IMR-90 (cell line): ENCODE measurements around the gene EXOC3L2. TPM values are rescaled to one million over a fixed set of nuclear protein-coding genes. Genes with fewer than 3 reads are reported as not detected.
A peak's percentile ranks its signal among the peaks of the same experiment; 100 is the strongest.

Experiments used
- ATAC-seq: fragments of 200-7000 bp; cut with Tn5 transposase; 2 replicates; pipeline ENCODE4 v1.9.1; 2020; ENCODE audit warnings: low read depth, mild to moderate bottlenecking, moderate library complexity
- BruUV-seq: library from RNA; stranded (reverse); fragments of 400-500 nt; replicated peaks from 2 replicates; lab custom pipeline; 2021; lab: Mats Ljungman, UMichigan
- CTCF ChIA-PET: fragments of 300-600 bp; formaldehyde crosslinking; extraction: SDS; loops from one replicate; lab custom pipeline; 2021; ENCODE audit warnings: antibody characterized with exemption; lab: Yijun Ruan, JAX
- POLR2A ChIA-PET: fragments of 300-600 bp; sonication (Branson Sonifier 250); formaldehyde crosslinking; loops from one replicate; lab custom pipeline; 2022; ENCODE audit warnings: antibody characterized with exemption; ENCODE audit not compliant: unreplicated experiment; lab: Charles Lee
- DNase-seq: peaks from one replicate; pipeline ENCODE4 v3.0.0; 2013
- H2AFZ ChIP-seq: replicated peaks from 2 replicates; pipeline ENCODE3; 2013; ENCODE audit warnings: low read length, mild to moderate bottlenecking; ENCODE audit not compliant: poor library complexity
- H2AK5ac ChIP-seq: 2 replicates; pipeline ENCODE4 v1.6.1; 2013; ENCODE audit warnings: low read depth, low read length, inconsistent platforms
- H2AK9ac ChIP-seq: replicated peaks from 2 replicates; pipeline ENCODE3; 2013; ENCODE audit warnings: mild to moderate bottlenecking, low read depth, low read length, moderate library complexity; ENCODE audit not compliant: poor library complexity
- H2BK120ac ChIP-seq: 2 replicates; pipeline ENCODE4 v1.6.1; 2013; ENCODE audit warnings: low read depth, low read length, inconsistent platforms
- H2BK15ac ChIP-seq: 3 replicates; pipeline ENCODE4 v1.6.1; 2013; ENCODE audit warnings: low read depth, low read length, inconsistent platforms
- H2BK20ac ChIP-seq: 2 replicates; pipeline ENCODE4 v1.6.1; 2013; ENCODE audit warnings: low read depth, mild to moderate bottlenecking, inconsistent platforms, low read length, moderate library complexity
- H2BK5ac ChIP-seq: 2 replicates; pipeline ENCODE4 v1.6.1; 2013; ENCODE audit warnings: mild to moderate bottlenecking, low read depth, low read length, inconsistent platforms; ENCODE audit not compliant: poor library complexity, severe bottlenecking
- H3K14ac ChIP-seq: replicated peaks from 2 replicates; pipeline ENCODE4 v1.6.1; 2013; ENCODE audit warnings: low read depth, low read length, inconsistent platforms
- H3K18ac ChIP-seq: 2 replicates; pipeline ENCODE4 v1.6.1; 2013; ENCODE audit warnings: low read depth, low read length, control low read depth
- H3K23ac ChIP-seq: 2 replicates; pipeline ENCODE4 v1.6.1; 2013; ENCODE audit warnings: low read depth, low read length, inconsistent platforms
- H3K27ac ChIP-seq: 2 replicates; pipeline ENCODE4 v1.5.1; 2013; ENCODE audit warnings: mild to moderate bottlenecking, control low read depth, low read length; ENCODE audit not compliant: insufficient read depth
- H3K27me3 ChIP-seq: 2 replicates; pipeline ENCODE4 v1.6.1; 2013; ENCODE audit warnings: low read length; ENCODE audit not compliant: control insufficient read depth, insufficient read depth
- H3K36me3 ChIP-seq: 2 replicates; pipeline ENCODE4 v1.6.1; 2013; ENCODE audit warnings: low read length, mixed read lengths; ENCODE audit not compliant: control insufficient read depth, insufficient read depth
- H3K4ac ChIP-seq: 2 replicates; pipeline ENCODE4 v1.6.1; 2013; ENCODE audit warnings: low read depth, low read length, inconsistent platforms
- H3K4me1 ChIP-seq: 2 replicates; pipeline ENCODE4 v1.6.1; 2013; ENCODE audit warnings: low read length, mixed read lengths; ENCODE audit not compliant: control insufficient read depth, insufficient read depth
- H3K4me2 ChIP-seq: 2 replicates; pipeline ENCODE4 v1.6.1; 2013; ENCODE audit warnings: low read depth, mild to moderate bottlenecking, control low read depth, low read length, moderate library complexity
- H3K4me3 ChIP-seq: 2 replicates; pipeline ENCODE4 v1.5.1; 2013; ENCODE audit warnings: low read depth, mild to moderate bottlenecking, control low read depth, low read length, moderate library complexity; ENCODE audit not compliant: insufficient read depth
- H3K56ac ChIP-seq: 2 replicates; pipeline ENCODE4 v1.6.1; 2013; ENCODE audit warnings: low read length, inconsistent platforms; ENCODE audit not compliant: insufficient read depth; ENCODE audit errors: extremely low read depth
- H3K79me1 ChIP-seq, 2 experiments: 2 replicates each; pipeline ENCODE4 v1.6.1; 2013; ENCODE audit warnings: low read length in 2 of 2, inconsistent platforms in 1 of 2, low read depth in 1 of 2
- H3K9ac ChIP-seq: 2 replicates; pipeline ENCODE4 v1.6.1; 2013; ENCODE audit warnings: low read depth, low read length, control low read depth
- H3K9me1 ChIP-seq: 2 replicates; pipeline ENCODE4 v1.6.1; 2013; ENCODE audit warnings: low read length, inconsistent platforms; ENCODE audit not compliant: insufficient read depth
- H3K9me3 ChIP-seq: 2 replicates; pipeline ENCODE4 v1.6.1; 2013; ENCODE audit warnings: low read length; ENCODE audit not compliant: control insufficient read depth, insufficient read depth
- H4K20me1 ChIP-seq: 2 replicates; pipeline ENCODE4 v1.6.1; 2013; ENCODE audit warnings: low read length, inconsistent platforms; ENCODE audit not compliant: insufficient read depth
- H4K5ac ChIP-seq: 2 replicates; pipeline ENCODE4 v1.6.1; 2013; ENCODE audit warnings: mild to moderate bottlenecking, low read depth, low read length, control low read depth
- H4K8ac ChIP-seq, 2 experiments: 2 replicates each; pipeline ENCODE4 v1.6.1; 2013; ENCODE audit warnings: low read depth in 2 of 2, low read length in 2 of 2, control low read depth in 1 of 2, inconsistent platforms in 1 of 2
- H4K91ac ChIP-seq: 2 replicates; pipeline ENCODE4 v1.6.1; 2013; ENCODE audit warnings: low read depth, low read length, inconsistent platforms; ENCODE audit not compliant: insufficient read depth
- BHLHE40 ChIP-seq: fragments of 150-350 bp; IDR thresholded peaks from 2 replicates; pipeline ENCODE4 v1.6.1; 2016; ENCODE audit warnings: mild to moderate bottlenecking, low read depth, low read length
- CEBPB ChIP-seq: IDR thresholded peaks from 2 replicates; pipeline ENCODE4 v1.6.1; 2012; ENCODE audit warnings: low read depth, low read length, improper control_type of control experiment
- CHD1 ChIP-seq: IDR thresholded peaks from 2 replicates; pipeline ENCODE4 v1.6.1; 2012; ENCODE audit warnings: low read depth, low read length, improper control_type of control experiment
- FOS ChIP-seq: fragments of 150-350 bp; IDR thresholded peaks from 2 replicates; pipeline ENCODE4 v1.6.1; 2016; ENCODE audit warnings: low read depth, low read length
- MAFK ChIP-seq: IDR thresholded peaks from 2 replicates; pipeline ENCODE4 v1.6.1; 2012; ENCODE audit warnings: low read depth, low read length, improper control_type of control experiment
- MAZ ChIP-seq: IDR thresholded peaks from 2 replicates; pipeline ENCODE4 v1.6.1; 2012; ENCODE audit warnings: low read depth, mild to moderate bottlenecking, low read length, improper control_type of control experiment, moderate library complexity, borderline replicate concordance
- MXI1 ChIP-seq: IDR thresholded peaks from 2 replicates; pipeline ENCODE4 v1.6.1; 2012; ENCODE audit warnings: low read depth, mild to moderate bottlenecking, low read length, moderate library complexity, borderline replicate concordance
- NFE2L2 ChIP-seq: fragments of 150-350 bp; IDR thresholded peaks from 2 replicates; pipeline ENCODE4 v1.6.1; 2016; ENCODE audit warnings: low read depth, mild to moderate bottlenecking, low read length
- POLR2A ChIP-seq: IDR thresholded peaks from 2 replicates; pipeline ENCODE4 v1.6.1; 2012; ENCODE audit warnings: mild to moderate bottlenecking, low read depth, low read length
- RAD21 ChIP-seq: IDR thresholded peaks from 2 replicates; pipeline ENCODE4 v1.6.1; 2012; ENCODE audit warnings: low read length, improper control_type of control experiment
- RCOR1 ChIP-seq: IDR thresholded peaks from 2 replicates; pipeline ENCODE4 v1.6.1; 2012; ENCODE audit warnings: mild to moderate bottlenecking, low read length, improper control_type of control experiment; ENCODE audit not compliant: insufficient replicate concordance
- RFX5 ChIP-seq: IDR thresholded peaks from 2 replicates; pipeline ENCODE4 v1.8.0; 2012; ENCODE audit warnings: low read depth, mild to moderate bottlenecking, low read length, moderate library complexity
- SMC3 ChIP-seq: fragments of 150-350 bp; IDR thresholded peaks from 2 replicates; pipeline ENCODE4 v1.6.1; 2016; ENCODE audit warnings: low read depth, mild to moderate bottlenecking, antibody characterized with exemption, low read length, moderate library complexity
- USF2 ChIP-seq: fragments of 150-350 bp; IDR thresholded peaks from 2 replicates; pipeline ENCODE4 v1.6.1; 2017; ENCODE audit warnings: mild to moderate bottlenecking, antibody characterized with exemption, low read length, low read depth
- WGBS, 2 experiments: methylation state at CpG; one replicate each; pipeline versions ENCODE4 v1.1.5 to v1.1.7; 2013; ENCODE audit warnings: missing lambda C conversion rate in 2 of 2; ENCODE audit not compliant: insufficient read length in 1 of 2; ENCODE audit errors: extremely low coverage in 2 of 2; 5-methylcytosine and 5-hydroxymethylcytosine counted together
- dilution Hi-C: fragments of 300-500 bp; cut with HindIII; formaldehyde crosslinking; loops from one replicate; pipeline ENCODE4 v1.14.3; 2018; ENCODE audit warnings: low sequenced_read_pairs; ENCODE audit not compliant: unreplicated experiment
- in situ Hi-C: fragments of 300-500 bp; cut with MboI; formaldehyde crosslinking; loops from 3 replicates; pipeline ENCODE4 v1.14.3; 2019; ENCODE audit warnings: low sequenced_read_pairs, inconsistent platforms, mixed read lengths
- intact Hi-C: fragments of 100-400 bp; cut with micrococcal nuclease; formaldehyde crosslinking; loops from 2 replicates; pipeline ENCODE4 v1.10.0; 2022
- polyA plus RNA-seq, 3 experiments: library from polyadenylated mRNA; depleted of rRNA; stranded (reverse); fragments of >200 nt; gene quantifications; 2 replicates each; pipeline ENCODE4 v1.2.3, GENCODE V29; 2012; ENCODE audit warnings: low replicate concordance in 1 of 3
- total RNA-seq: library from RNA; depleted of rRNA; stranded (reverse); fragments of >200 nt; gene quantifications from 2 replicates; pipeline ENCODE4 v1.2.3, GENCODE V29; 2012
- TF ChIP-seq, protein P1 (sequence below): fragments of 150-350 bp; IDR thresholded peaks from 2 replicates; pipeline ENCODE4 v1.6.1; 2016; ENCODE audit warnings: low read depth, mild to moderate bottlenecking, low read length, moderate library complexity, borderline replicate concordance
- TF ChIP-seq, protein P2 (sequence below): conservative IDR thresholded peaks from 2 replicates; pipeline ENCODE4 v1.5.1; 2012; ENCODE audit warnings: mild to moderate bottlenecking, low read depth, low read length, improper control_type of control experiment

Gene EXOC3L2
- total and polyA plus RNA-seq, 2 of the 4 experiments (the other 2 are of a cell fraction) = 0.03 TPM; not detected in 1

DNA sequence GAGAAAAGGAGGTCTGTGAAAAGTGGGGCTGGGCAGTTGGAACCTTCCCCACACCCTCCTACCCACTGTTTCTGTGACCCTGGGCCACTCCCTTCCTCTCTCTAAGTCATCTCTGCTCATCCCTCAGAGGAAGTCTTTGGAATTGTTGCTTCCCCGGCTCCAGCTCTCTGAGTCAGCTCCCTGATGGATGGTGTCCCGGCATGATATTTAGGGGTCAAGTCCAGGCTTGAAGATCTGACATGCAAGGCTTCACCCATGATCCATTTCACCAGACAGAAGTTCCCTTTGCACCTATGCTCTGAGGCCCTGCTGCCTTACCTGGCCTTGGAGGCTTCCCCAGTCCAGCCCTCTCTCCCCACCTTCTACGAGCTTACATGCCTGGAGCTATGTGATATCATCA lies 13.3 kb downstream of the EXOC3L2 start:
- in situ Hi-C loops (no loop called here), intact Hi-C loops (no loop called here), dilution Hi-C loops (no loop called here)
- H3K14ac ChIP-seq = no peak overlapping the region
- no peak; the same call in 1 of the 2 replicates for ATAC-seq
- H3K27me3 ChIP-seq = peaks cover 47% of the 10 kb centered on the region
- H3K4ac ChIP-seq = no peak overlapping the region
- H3K4me2 ChIP-seq = no peak overlapping the region
- no peaks in the 10 kb centered on the region for H3K4me1 ChIP-seq
- no peak overlapping the region for H2BK15ac ChIP-seq
- 63% methylated on average over 2 of the region's 3 CpGs; no CpG with 5 or more reads in 1 of the 2 experiments for WGBS, 2 experiments
- ChIA-PET CTCF (interaction anchor here (1.1 kb wide), 2 partner anchors 11 to 45 kb away, joined by 3 to 4 read pairs; no protein-coding TSS in a partner anchor), POLR2A (no interaction called here)
- no peak overlapping the region; the same call in 1 of the 2 replicates for H3K56ac ChIP-seq
- H2AK9ac ChIP-seq = no peak overlapping the region
- H2AK5ac ChIP-seq = no peak overlapping the region
- peak overlapping the region; percentile 63 for H2AFZ ChIP-seq
- H2BK120ac ChIP-seq = no peak overlapping the region
- H3K4me3 ChIP-seq = no peak overlapping the region
- no peak overlapping the region for H4K91ac ChIP-seq
- no peaks in the 10 kb centered on the region for H3K9me1 ChIP-seq
- H3K9ac ChIP-seq = no peak overlapping the region
- no TSS peak for BruUV-seq
- H2BK20ac ChIP-seq = no peak overlapping the region
- no peak for DNase-seq
- no peak overlapping the region for H3K27ac ChIP-seq
- no peaks in the 10 kb centered on the region for H4K20me1 ChIP-seq
- H3K18ac ChIP-seq = no peak overlapping the region
- H3K23ac ChIP-seq = no peak overlapping the region
- no peak for TF ChIP-seq RAD21
- no peak for TF ChIP-seq RFX5
- TF ChIP-seq, protein P1, sequence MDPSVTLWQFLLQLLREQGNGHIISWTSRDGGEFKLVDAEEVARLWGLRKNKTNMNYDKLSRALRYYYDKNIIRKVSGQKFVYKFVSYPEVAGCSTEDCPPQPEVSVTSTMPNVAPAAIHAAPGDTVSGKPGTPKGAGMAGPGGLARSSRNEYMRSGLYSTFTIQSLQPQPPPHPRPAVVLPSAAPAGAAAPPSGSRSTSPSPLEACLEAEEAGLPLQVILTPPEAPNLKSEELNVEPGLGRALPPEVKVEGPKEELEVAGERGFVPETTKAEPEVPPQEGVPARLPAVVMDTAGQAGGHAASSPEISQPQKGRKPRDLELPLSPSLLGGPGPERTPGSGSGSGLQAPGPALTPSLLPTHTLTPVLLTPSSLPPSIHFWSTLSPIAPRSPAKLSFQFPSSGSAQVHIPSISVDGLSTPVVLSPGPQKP = no peak
- no peak for TF ChIP-seq BHLHE40
- TF ChIP-seq, protein P2, sequence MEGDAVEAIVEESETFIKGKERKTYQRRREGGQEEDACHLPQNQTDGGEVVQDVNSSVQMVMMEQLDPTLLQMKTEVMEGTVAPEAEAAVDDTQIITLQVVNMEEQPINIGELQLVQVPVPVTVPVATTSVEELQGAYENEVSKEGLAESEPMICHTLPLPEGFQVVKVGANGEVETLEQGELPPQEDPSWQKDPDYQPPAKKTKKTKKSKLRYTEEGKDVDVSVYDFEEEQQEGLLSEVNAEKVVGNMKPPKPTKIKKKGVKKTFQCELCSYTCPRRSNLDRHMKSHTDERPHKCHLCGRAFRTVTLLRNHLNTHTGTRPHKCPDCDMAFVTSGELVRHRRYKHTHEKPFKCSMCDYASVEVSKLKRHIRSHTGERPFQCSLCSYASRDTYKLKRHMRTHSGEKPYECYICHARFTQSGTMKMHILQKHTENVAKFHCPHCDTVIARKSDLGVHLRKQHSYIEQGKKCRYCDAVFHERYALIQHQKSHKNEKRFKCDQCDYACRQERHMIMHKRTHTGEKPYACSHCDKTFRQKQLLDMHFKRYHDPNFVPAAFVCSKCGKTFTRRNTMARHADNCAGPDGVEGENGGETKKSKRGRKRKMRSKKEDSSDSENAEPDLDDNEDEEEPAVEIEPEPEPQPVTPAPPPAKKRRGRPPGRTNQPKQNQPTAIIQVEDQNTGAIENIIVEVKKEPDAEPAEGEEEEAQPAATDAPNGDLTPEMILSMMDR = no peak
- TF ChIP-seq MAZ = no peak
- no peak for TF ChIP-seq CEBPB
- TF ChIP-seq RCOR1 = no peak
- no peak for TF ChIP-seq NFE2L2
- no peak for TF ChIP-seq FOS
- no peak for TF ChIP-seq CHD1
- no peak for TF ChIP-seq SMC3
- TF ChIP-seq USF2 = no peak
- no peak for TF ChIP-seq MXI1
- no peak for TF ChIP-seq MAFK
- TF ChIP-seq POLR2A = no peak
- no peak overlapping the region for H4K5ac ChIP-seq
- H4K8ac ChIP-seq = no peak overlapping the region
- H3K36me3 ChIP-seq = no peaks in the 10 kb centered on the region
- H3K9me3 ChIP-seq = peaks cover 5% of the 10 kb centered on the region
- no peaks in the 10 kb centered on the region for H3K79me1 ChIP-seq
- H2BK5ac ChIP-seq = no peak overlapping the region
